Coronary artery (tissue), 2 donors: Measurements from ENCODE around the gene MBP.

ENCODE experiments used
- DNase-seq: peaks from one replicate; pipeline ENCODE4 v3.0.0-alpha.2; 2017; ENCODE audit warnings: low spot score
- H3K27ac ChIP-seq, 2 donors: fragments of 200-600 bp; sonication (generic); one replicate each; pipeline ENCODE4 v1.5.1; 2016 to 2019
- H3K4me3 ChIP-seq: fragments of 200-600 bp; sonication (generic); 2 replicates; pipeline ENCODE4 v1.5.1; 2016; ENCODE audit warnings: mild to moderate bottlenecking, moderate library complexity
- CTCF ChIP-seq: fragments of 200-600 bp; sonication (generic); IDR thresholded peaks from one replicate; pipeline ENCODE4 v1.5.1; 2019; ENCODE audit warnings: antibody characterized with exemption

Gene MBP

DNA sequence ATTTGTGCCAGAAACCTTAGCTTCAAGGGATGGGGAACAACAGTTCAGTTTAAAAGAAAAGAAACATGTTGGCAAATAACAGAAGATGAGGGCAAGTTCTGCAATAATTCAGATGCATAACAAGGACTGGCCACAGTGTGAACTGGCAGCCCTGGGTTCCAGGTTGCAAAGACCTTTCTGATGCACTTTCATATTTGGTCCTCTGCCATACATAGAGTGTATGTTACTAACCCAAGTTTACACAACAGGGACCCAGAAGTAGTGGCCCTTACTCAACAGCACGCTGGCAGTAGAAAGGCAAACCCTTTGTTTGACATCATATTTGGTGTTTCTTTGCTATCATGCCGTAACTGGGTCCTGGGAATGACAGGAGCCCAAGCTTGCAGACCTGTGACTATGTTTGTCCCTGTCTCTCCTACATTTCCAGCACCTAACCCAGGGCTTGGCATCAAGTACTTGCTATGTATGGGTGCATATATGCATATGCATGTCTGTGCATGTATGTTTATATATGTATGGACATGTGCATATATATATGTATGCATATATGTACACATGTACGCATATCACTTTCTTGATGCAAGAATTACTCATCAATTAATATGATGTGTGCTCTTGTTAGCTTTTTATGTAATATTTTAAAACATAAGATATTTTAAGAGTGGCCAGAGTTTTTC, 94.3 kb downstream of the MBP start:
- Histone ChIP-seq H3K27ac (no peak overlapping the region), H3K4me3 (no peak overlapping the region)
- no peak for DNase-seq
- TF ChIP-seq CTCF, result no peak

- no peak overlapping the region for H3K27ac ChIP-seq
- no peak overlapping the region for H3K4me3 ChIP-seq
- TF ChIP-seq CTCF, result no peak
- DNase-seq, result no peak
Observed at GRCh38 chr18:77037567-77037966, 95.0 kb downstream of the MBP start.

DNA sequence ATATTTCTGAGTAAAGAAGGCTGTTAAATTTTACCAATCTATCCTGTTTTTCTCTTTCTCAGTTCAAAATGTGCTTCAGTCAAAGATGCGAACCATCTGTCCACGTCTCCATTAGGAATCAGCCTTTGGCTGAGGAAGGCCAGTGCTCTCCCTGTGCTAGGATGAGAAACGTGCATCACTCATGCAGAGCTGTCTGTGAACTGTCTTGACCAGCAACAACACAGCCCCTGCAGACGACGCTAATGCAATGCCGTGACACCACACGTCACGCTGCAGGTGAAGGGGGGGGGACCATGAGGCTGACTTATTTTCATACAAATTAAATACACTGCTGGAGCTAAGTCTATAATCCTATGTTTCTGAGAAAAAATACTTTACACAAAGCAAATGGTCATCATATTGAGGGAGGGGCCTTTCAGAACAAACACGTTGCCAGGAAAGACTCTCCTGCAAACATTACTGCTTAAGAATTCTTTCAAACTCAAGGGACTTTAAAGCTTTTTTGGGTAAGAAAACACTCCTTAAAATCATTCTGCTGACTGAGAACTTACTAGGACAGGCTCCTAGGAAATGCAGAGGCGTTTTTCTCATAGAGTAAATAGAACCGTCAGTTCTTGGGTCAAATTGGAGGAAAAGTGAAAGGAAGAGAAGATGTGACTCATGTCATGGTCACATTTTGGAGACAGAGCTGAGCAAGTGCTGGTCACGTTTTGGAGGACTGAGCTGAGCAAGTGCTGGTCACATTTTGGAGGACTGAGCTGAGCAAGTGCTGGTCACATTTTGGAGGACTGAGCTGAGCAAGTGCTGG, 97.0 kb downstream of the MBP start:
- no peak overlapping the region for H3K4me3 ChIP-seq
- DNase-seq, result no peak
- TF ChIP-seq CTCF, result no peak
- no peak overlapping the region for H3K27ac ChIP-seq

DNA sequence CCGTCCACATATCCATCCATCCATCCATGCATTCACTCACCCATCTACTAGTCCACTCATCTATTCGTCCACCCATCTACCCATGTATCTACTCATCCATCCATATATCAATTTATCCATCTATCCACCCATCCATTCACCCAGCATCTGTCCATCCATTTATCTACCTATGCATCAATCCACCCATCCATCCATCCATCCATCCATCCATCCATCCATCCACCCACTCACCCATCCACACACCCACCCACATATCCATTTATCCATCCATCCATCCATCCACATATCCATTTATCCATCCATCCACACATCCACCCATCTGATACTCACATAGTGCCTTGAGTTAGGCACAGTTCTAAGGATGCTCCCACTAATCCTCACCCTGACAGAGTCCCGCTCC, 99.0 kb downstream of the MBP start:
- DNase-seq, result no peak
- TF ChIP-seq CTCF, result no peak
- H3K4me3 ChIP-seq, result no peak overlapping the region
- H3K27ac ChIP-seq, result no peak overlapping the region

DNA sequence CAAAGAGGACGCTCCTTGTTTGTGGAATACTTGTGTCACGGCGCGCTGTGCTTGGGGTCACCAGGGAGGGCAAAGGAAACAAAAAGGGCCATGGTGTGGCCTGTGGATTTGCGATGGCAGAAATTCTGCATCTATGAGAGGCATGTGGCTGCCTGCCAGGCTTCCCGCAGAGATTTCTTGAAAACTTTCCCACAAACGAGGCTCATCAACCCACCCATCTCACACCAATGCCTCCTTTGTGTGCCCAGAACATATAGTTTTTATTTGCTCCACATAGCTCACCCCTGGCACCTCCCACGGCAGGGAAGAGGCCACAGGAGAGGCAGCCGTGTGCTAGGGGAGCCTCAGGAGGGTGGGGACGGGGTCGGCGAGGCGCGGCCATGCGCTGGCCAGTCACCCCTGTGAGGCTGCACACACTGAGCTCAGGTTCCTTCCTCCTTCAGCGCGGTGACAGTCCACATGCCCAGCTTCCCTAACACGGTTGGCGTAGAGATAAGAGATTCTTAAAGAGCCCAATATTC, 100.3 kb downstream of the MBP start:
- H3K4me3 ChIP-seq, result no peak overlapping the region
- no peak for DNase-seq

GRCh38 chr18:77031662-77032061, 100.9 kb downstream of the MBP start:
- H3K27ac ChIP-seq, result no peak overlapping the region
- H3K4me3 ChIP-seq, result no peak overlapping the region
- no peak for DNase-seq
- TF ChIP-seq CTCF, result no peak

More for the DNA sequence above, 100.3 kb downstream of the MBP start:
- H3K27ac ChIP-seq, result no peak overlapping the region
- TF ChIP-seq CTCF, result no peak
